ENCODE data around the gene CCNG1.
"Not testable (repeated sequence)": the region's sequence is repeated elsewhere in the genome, so short reads cannot be mapped to it uniquely, and the experiment has no call there.

Gene CCNG1

DNA sequence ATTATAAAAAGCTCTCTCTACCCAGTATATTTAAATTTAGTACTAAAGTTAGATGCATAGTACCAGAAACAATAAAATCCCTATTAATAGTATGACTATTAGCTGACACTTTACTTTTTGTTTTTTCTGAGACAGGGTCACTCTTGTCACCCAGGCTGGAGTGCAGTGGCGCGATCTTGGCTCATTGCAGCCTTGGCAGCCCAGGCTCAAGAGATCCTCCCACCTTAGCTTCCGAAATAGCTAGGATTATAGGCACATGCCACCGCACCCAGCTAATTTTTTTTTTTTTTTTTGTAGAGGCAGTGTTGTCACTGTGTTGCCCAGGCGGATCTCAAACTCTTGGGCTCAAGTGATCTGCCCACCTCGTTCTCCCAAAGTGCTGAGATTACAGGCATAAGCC is 8.0 kb downstream of the CCNG1 start:
- DNase-seq, result no peak

DNA sequence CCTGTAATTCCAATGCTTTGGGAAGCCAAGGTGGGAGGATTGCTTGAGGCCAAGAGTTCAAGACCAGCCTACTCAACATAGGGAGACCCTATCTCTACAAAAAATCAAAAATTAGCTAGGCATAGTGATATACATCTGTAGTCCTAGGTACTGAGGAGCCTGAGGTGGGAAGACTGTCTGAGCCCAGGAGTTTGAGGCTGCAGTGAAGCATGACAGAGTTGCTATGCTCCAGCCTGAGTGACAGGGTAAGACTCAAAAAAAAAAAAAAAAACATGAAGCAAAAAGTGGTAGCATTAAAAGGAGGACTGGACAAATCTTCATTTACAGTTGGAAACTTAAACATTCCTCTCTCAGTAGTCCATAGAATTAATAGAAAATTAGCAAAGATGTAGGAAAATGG is 9.8 kb downstream of the CCNG1 start:
- DNase-seq, result no peak

DNA sequence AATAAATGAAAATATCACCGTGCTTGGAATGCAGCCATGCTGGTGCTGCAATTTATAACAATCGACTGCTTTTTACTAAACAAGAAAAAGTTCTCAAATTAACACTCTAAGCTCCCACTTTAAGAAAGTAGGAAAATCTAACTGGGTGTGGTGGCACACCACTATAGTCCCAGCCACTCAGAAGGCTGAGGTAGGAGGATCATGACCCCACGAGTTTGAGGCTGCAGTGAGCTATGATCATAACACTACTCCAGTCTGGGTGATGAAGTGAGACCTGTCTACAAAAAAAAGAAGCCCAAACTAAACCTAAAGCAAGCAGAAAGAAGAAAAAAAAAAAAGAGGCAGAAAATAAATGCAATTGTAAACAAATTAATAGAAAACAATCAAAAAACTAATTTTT is 10.5 kb downstream of the CCNG1 start:
- no peak for DNase-seq

DNA sequence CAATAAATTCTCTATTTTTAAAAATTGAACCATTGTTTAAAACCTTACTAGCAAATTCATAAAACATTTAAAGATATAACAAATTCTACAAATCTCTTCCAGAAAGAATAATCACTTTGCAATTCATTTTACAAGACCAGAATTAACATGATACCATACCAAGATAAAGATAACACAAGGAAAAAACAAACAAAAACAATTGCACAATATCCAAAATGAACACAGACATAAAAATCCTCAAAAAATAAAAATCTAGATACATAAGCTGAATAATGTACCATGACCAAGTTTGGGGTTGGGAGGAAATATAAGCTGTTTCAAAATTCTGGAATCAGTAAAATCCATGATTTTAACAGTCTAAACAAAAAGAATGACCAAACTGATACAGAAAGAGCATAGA is 11.1 kb downstream of the CCNG1 start:
- no peak for DNase-seq

DNA sequence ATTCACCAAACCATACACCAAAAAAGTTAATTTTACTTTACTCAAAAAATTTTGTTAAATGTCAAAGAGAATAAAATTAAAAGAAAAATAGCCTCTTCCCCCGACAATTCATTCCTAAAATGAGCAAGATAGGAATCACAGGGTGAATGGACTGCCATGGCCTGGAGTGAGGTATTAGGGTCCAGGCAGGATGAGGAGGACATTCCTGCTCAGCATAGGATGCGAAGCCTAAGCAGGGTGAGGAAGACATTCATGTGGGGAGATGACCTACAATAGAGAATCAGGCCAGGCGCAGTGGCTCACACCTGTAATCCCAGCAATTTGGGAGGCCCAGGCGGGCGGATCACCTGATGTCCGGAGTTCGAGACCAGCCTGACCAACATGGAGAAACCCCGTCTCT is 14.1 kb downstream of the CCNG1 start:
- DNase-seq, result no peak

DNA sequence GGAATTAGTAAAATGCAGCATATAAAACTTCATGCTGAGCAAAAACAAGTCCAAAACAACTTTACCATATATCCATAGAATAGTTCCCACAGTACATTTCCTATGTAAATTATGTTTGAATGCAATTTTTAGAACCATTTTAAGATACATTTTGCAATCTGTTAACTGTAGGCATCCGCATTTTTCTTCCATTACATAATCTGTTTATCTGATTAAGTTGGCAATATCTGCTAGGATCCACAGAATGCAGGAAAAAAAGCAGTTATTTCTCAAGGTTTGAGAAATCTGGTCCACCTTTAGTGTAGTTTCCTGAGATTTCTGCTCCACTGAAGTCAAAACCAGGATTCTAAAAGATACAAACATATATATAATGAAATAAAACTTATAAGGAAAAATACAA is 16.3 kb downstream of the CCNG1 start:
- no peak for DNase-seq

DNA sequence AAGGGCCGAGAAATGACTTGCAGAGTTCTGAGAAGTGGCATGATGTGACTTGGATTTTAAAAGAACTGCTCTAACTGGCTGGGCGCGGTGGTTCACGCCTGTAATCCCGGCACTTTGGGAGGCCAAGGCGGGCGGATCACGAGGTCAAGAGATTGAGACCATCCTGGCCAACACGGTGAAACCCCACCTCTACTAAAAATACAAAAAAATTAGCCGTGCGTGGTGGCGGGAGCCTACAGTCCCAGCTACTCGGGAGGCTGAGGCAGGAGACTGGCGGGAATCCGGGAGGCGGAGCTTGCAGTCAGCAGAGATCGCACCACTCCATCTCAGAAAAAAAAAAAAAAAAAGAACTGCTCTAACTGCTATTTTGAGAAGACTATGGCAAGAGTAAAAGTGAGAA is 18.0 kb downstream of the CCNG1 start:
- DNase-seq, result not testable (repeated sequence)

DNA sequence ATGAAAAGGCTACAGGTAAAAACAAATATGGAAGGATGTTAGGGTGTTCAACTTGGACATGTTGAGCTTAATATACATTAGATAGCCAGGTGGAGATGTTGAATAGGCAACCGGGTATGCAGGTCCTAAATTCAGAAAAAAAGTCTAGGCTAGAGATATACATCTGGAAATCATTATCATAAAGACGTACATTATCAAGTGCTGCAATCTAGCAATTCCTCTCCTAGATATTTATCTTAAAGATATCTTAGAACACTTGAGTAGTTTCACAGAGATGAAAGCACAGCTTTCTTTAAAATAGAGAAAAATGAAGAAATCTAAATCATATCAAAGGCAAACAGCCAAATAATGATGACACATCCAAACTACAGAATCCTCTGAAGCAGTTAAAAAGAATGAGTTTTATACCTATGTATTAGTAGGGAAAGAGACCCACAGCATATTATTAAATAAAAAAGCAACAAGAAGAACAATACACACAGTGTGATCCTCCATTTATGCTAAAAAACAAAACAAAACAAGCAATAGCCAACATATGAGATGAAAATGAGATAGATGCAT is 18.7 kb downstream of the CCNG1 start:
- no peak for DNase-seq

DNA sequence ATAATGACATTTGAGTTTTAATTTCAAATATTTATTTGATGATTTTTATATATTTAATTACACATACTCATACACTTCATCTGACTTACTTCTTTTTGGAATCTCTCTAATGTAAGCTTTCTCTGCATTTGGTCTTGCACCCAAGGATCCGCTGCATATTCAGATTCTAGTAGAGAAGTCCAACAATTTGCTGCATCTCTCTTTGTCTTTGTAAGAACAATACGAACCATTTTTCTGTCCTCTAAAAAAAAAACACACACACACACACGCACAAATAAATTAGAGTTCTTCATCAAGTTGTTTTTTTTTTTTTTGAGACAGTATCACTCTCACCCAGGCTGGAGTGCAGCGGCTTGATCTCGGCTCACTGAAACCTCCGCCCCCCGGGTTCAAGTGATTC is 19.4 kb downstream of the CCNG1 start:
- no peak for DNase-seq

DNA sequence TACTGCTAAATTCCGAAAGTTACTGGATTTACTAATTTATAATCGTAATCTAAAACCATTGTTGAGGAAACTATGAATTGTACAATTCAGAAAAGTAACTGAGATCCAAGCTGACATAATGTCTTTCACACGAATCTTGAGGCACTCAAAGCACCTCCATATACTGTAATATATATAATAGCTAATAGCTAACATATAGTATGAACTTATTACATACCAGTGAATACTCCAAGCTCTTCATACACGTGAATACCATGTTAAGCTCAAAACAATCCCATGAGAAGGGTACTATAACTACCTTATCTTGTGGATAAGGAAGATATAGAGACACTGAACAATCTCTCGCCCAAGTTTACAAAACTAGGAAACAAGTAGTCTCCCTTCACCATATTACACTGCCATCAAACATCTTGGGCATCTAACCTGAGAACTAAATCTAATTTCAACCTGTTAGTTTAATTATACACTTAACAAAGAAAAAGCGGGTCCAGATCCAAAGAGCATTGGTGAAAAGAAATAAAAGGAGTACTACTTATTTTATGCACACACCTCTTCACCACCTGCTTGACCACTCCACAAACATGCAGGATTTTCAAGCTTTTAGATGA is 21.5 kb downstream of the CCNG1 start:
- no peak for DNase-seq

DNA sequence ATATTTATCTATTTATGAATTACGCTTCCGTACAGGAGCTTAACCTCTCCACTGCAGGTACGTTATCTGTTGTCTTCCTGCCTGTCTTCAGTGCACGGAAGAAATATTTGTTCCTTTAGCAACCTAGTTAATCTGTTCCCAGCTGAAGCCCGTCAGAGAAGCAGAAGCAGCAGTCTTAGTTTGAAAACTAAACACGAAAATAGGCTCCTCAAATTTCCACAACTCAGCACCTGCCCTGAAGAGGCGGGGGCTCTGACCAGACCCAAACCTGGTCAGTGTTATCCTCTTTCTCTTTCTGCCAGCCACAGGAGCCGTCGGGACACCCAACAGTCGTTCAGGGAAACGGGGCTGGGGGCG is 22.0 kb downstream of the CCNG1 start:
- no peak for DNase-seq

DNA sequence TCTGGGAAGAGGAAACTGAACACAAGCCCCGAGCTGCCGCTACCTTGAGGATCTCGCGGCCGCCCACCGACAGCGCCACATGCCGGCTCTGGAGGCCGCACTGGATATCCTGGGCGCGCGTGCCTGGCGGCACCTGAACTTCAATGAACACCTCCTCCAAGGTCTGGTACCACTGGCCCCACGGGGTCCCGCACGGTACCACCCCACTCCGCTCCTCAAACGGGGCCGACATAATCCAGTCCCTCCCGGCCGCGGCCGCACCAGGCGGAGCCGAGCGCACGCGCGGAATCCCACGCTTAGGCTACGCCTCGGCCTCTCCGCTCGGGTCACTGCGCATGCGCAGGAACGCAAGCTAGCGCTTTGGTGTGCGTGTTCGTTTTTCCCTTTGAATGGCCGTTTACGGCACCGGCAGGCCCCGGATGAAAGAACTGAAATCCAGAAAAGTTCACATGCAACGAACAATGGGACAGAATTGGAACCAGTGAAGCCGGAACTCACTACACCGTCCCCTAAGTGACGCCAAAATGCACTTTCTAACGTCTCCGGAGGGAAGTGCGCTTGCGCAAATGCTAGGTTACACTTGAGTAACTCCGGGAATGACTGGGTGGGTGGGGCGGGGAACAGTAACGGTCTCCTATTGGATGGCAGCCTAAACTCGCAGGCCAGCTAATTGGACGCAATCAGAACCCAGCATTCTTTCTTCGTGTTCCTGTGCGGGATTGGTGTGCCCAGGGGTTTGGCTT is 22.6 kb downstream of the CCNG1 start, which contains the start of gene NUDCD2:
NUDCD2 (minus strand) TSS at position 284 of the 743 bp plus-strand sequence; CDS start at position 232, 52 bp downstream.
- peak; percentile 98 for DNase-seq

DNA sequence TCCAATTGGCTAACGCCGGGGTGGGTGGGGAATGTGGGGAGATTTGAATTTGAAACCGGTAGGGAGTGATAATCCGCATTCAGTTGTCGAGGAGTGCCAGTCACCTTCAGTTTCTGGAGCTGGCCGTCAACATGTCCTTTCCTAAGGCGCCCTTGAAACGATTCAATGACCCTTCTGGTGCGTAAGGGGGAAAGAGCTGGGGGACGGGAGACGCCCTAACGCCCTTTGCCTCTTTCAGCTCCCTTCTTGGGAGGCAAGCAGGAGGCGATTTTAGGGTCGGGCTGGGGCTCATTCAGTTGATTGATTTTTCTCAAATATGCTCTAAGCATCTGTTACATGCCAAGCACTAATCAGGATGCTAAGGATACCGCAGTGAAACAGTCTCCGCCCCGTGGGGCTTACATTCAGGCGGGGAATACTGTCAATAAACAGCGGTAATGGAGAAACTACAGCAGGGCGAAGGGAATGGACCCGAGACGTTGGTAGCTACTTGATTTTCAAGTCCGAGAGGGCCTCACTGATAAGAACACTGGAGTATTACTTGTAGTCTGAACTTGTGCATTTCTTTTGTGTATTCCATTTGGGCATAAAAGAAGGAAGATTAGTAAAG is 23.3 kb downstream of the CCNG1 start, which contains the start of gene HMMR:
HMMR (plus strand) TSS at position 71 of the 610 bp plus-strand sequence; CDS start at position 132, 61 bp downstream.
- peak; percentile 44 for DNase-seq

DNA sequence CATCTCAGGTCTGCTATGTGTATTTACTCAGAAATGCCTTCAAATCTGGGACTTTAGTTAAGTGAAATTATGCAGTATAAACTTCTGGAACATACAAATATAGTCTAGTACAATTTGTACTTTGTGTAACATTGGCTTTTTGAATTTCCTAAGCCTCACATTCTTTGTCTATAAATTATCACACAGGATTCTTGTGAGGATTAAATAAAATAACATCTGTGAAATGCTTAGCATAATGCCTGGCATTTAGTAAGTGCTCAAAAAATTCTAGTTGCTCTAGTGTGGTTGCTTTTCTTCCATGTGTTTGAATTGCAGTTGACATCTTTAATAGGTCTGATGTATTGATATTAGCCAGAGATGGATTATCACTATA is 25.7 kb downstream of the CCNG1 start:
- no peak for DNase-seq

DNA sequence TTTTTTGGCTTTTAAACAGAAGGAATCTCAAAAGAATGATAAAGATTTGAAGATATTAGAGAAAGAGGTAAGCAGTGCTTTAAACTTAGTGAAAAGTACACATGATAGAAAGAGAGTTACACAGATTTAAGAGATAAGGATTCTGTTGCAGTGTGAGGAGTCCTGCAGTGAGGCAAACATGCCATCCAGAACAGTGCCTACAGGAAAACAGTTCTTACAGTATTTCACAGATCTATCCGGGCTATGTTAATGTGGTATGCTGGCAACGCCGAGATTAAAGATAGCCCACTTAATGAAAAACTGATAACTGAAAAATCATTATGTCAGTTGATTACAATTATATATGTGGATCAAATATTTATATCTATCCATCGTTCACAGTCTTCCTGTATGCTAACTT is 30.3 kb downstream of the CCNG1 start:
- no peak for DNase-seq

DNA sequence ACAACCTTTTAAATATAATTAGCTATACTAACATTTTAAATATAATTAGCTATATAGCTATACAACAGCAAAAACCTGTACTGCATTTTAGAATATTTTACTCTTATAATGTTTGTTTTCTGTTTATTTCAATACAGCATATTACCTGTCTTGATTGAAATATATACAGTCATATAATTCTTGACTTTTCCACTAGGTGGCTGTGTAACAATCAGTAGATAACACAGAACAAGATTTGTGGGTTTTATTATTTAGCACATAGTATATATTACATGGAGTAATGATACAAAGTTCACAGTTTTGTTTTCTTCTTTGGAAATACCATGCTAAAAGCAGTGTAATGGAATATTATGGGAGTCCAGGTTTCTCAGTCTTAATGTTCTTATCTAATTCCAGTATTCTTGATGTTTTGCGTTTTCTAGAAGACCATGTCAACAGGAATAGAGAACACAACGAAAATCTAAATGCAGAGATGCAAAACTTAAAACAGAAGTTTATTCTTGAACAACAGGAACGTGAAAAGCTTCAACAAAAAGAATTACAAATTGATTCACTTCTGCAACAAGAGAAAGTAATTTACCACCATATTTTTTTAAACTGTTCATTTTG is 36.3 kb downstream of the CCNG1 start:
- no peak for DNase-seq

DNA sequence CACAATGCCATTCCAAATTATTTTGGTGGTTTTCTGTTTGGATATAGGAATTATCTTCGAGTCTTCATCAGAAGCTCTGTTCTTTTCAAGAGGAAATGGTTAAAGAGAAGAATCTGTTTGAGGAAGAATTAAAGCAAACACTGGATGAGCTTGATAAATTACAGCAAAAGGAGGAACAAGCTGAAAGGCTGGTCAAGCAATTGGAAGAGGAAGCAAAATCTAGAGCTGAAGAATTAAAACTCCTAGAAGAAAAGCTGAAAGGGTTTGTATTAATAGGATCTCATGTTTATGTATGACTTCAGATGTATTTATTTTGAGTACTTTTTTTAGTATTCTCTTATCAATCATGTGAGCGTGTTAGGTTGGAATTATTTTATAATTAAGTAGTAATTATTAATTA is 38.0 kb downstream of the CCNG1 start:
- DNase-seq, result no peak

DNA sequence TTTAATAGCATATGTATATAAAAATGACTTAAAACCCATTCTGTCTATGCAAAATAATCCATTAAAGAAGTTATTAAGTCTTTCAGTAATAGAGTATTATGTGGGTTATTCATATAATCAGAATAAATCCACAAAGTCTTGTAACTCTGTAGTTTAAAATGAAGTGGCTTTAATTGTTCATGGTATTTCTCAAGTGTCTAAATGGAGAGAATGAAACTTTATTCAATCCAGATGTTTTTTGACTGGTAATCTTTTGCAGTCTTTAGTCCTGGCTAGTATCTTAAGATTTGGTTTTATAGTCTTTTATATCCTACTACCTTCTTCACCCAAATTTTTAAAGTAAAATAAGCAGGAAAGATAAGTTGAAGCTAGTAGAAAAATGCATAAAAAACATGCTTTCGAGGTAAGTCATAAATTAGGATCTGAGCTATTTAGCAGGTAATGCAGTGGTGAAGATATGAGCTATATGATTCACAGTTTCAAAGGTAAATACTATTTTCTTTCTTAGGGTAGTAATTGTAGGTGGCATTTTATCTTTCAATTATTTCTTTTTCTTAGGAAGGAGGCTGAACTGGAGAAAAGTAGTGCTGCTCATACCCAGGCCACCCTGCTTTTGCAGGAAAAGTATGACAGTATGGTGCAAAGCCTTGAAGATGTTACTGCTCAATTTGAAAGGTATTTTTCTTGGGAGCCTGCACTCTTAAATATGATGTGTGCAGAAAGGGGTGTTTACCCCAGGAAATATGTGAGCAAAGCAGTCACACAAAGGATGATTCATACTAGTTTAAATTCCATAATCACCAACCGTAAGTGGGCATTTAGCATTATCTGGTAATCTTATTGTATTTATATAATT is 41.0 kb downstream of the CCNG1 start:
- no peak for DNase-seq

DNA sequence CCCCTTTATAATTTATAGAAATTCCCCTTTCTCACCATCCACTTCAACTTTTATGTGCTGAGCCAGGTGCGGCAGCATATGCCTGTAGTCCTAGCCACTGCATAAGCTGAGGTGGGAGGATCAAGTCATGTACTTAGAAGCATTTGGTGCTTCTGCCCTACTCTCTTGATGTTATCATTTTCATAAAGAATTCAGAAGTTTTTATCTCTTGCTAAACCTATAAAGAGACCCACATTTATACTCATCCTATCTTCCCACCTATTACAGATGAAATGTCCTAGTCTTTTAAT is 41.5 kb downstream of the CCNG1 start:
- no peak for DNase-seq

DNA sequence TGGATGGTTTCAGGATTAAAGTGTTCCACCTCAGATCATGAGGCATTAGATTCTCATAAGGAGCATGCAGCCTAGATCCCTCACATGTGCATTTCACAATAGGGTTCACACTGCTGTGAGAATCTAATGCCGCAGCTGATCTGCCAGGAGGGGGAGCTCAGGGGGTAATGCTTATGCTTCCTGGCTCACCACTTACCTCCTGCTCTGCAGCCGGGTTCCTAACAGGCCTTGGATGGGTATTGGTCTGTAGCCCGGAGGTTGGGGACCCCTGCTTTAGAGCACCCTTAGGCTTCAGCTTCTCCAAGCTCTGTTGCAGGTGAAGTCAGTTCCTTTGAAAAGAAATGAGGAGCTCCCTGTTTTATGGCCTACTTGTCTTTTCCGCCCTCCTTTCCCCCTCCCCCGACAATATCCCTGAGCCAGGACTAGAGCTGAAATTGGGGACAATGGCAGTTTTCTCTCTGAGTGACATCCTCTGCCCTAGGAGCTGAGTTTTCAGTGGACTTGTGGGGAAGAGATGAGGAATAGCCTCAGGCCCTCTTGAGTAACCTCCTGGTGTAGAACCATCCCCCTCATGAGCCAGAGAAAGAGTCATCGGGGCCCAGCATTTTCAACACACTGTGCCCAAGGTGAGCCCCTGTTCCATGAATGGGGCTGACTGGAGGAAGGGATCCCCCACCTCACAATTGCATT is 51.8 kb downstream of the CCNG1 start:
- no peak for DNase-seq

DNA sequence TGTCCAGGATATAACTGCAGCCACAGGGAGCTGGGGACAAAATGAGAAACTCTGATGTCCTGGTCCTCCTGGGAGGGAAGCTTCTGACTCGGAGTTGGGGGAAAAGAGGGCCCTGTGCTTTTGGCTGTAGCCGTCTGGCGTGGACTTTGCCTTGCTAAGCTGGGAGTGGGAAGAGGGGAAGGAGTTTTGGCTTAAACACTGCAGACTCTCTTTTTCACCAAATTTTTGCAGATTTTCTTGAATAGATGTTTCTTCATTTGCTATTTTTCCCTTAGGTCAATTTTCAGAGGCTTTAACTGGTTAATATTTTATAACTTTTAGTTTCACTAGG is 52.3 kb downstream of the CCNG1 start:
- no peak for DNase-seq
